ENCODE results near the gene PTPRT.

The PTPRT gene

DNA sequence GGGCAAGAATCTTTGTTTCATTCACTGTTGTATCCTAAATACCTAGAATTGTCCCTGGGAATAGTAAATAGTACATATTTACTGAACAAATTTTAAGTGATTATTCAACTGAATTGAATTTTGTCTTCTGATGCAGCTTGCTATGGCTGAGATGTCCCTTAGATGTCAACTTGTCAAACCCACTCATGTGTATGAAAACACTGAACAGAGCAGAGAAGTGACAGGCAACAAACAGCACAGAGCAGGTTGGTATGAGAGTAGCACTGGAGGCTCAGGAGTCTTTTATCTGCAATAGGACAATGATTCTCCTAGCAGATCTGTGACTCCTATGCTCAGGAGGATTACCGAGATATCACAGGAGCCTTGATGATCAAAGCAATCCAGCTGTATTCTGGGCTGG lies 1031.4 kb downstream of the PTPRT start:
- DNase-seq: no peak

DNA sequence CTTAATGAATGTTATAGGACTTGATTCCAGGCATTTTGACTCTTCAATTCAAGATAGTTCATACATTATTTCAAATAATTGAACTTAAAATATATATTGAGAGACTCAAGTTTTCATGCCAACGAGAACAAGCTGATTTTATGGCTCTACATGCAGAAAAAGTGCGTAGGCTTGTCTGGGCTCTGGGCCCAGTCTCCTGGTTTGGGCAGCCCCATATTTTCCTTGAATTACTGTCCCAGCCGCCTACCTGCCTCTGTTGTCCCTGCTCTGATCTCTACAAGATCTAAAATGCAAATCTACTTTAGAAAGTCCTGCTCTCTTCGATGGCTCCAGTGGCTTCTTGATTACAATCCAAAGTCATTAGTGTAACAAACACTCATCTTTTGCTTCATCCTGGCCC lies 1034.1 kb downstream of the PTPRT start:
- no peak for DNase-seq

DNA sequence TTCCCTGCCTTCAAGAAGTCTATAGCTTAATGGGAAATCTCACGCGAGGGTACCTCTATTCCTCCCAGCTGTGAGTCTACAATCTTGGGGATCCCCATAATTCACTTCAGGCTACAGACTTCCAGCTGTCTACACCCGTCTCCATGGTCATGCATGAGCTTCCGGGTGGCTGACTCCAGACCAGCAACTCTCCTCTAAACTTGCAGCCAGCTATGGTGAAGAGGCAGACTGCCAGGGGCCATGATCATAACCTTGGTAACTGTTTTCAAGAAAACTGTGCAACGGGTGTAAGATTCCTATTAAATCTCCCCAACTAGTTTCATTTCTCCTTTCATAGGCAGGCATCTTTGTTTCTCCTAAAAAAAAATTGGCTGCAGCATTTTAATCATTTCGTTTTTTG lies 1037.1 kb downstream of the PTPRT start:
- DNase-seq: no peak

DNA sequence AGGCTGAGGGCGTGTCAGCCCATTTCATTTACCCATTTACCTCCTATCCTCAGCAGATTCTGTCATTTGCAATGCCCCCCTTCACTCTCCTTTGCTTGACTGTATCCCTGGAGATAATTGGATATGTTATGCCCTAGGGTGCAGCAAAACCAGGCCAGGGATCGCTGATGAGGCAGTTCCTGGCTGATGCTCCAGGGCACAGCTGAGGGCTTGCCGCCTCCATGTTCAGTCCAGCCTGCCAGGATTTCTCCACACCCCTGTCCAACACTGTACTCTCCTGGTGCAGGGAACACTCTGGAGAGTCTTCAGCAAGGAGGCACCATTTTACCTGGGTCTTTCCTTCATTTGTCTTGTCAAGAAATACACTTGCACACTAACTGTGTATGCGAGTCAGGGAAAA lies 1039.5 kb downstream of the PTPRT start:
- DNase-seq: no peak

DNA sequence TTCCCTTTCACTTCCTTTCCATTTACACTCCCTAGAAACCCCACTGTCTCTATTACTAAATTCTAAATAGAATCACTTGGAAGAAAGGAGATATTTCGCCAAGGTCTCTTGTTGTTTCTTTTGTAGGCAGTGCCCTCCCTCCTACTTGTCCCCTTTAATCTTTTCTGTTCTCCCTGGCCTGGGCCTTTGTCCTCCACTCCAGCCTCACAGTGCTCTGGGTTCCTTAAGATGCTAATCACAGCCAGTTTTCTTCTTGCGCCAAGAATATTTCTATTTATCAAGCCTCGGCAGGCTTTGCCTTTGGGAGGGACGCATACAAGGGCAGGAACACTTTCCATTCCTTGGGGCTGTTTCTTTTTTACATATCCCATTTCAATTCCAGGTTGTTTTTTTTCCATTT lies 1051.0 kb downstream of the PTPRT start:
- DNase-seq: no peak

DNA sequence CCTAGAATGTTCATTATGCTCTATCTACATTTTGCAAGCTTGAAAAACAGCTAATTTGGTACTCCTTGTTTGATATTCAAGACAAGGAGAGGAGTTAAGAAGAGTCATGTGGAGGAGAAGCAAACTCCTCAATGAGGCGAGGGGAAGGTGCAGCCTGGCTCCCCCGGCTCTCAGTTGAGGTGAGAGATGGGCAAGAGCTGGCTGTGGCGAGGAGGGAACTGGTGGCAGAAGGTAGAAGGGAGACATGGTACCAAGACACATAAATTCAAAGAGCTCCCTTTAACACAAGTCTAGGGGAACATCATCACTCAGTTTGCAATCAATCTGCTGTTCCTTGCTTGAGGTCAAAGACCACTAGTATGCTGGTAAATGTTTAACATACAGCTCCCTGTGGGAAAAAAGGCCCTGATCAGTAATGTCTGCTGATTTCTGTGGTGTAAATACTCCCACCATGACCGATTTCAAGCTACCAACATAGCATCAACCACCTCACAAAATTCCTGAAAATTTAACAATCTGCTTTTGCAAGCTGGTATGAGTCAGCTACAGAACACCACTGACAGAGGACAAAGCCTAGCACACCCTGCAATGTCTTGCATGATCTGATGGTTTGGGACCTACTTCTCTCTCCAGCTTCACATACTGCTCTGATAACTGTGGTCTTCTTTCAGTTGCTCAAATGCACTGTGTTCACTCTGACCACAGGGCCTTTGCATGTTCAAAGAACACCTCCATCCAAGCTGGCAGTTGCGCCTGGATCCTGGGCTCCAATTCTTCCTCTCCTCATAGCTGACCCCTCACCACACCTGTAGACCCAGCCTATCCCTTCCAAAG lies 1055.2 kb downstream of the PTPRT start:
- DNase-seq: no peak

DNA sequence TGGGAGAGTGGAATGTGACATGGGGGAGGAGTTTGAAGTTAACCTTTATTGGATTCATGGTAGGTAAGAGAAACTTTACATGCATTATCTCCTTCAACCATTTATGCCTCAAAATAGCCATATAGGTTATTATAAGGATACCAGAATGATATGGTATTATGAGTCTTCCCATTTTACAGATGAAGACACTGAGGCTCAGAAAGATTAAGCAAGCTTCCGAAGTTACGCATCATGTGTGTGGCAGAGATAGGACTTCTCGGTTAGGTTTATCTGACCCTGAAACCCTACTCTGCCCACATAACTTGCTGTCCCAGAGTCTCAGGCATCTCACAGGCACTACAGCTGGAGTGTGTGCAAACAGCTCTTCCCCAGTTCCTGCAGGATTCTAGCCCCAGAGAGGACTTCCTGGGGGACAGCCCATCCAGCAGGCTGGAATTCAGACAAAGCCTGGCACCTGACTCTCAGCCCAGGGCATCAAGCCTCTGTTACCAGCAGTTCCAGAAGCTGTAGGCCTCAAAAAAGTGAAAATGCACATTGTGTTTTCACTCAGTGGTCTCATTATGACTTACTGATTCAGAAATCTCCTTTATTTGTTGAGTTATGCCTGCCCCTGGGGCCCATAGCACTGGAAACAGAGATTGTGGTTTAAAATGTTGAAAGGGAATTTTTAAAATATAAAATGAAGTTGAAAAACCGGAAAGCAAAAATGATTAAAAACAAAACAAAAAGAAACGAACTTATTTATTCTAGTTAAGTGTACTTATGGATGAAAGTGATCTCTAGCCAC lies 1058.7 kb downstream of the PTPRT start:
- no peak for DNase-seq

DNA sequence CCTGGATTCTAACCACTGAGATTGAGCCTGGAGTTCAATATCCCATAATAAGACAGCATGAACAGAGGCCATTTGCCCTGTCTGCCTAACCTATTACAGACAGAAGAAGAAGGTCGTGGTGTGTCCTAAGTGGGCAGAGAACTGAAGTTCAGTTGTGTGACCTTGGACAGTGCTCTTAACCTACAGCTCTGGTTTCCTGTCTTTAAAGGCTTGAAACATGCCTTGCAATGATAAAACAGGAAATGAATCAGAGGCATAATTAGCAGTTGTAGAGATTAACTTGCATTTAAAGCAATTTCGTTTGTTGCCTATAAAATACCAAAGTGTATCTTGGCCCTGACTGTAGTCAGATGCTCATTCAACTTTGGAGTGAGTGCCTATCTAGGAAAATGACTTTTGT lies 1064.3 kb downstream of the PTPRT start:
- no peak for DNase-seq

DNA sequence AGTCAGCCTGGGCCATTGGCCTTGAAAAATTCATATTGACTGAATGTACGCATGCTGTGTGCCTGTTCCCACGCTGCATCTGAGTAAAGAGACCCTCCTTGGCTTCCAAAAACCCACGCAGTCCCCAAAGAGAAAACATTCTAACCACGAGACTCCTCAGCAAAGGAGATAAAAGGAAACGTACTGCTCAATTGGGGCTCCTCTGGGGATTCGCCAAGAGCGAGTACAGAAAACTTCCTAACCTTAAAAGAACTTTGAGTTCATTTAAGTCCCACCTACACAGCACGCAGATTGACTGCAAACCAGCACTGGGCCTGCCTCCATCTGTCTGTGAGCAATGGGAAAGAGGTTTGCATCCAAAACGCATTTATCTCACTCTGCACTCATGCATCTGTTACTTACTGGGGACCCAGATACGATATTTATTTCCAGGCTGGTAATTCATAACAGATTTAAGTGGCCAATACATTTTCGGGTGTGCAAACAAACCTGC lies 1065.7 kb downstream of the PTPRT start:
- DNase-seq: no peak

DNA sequence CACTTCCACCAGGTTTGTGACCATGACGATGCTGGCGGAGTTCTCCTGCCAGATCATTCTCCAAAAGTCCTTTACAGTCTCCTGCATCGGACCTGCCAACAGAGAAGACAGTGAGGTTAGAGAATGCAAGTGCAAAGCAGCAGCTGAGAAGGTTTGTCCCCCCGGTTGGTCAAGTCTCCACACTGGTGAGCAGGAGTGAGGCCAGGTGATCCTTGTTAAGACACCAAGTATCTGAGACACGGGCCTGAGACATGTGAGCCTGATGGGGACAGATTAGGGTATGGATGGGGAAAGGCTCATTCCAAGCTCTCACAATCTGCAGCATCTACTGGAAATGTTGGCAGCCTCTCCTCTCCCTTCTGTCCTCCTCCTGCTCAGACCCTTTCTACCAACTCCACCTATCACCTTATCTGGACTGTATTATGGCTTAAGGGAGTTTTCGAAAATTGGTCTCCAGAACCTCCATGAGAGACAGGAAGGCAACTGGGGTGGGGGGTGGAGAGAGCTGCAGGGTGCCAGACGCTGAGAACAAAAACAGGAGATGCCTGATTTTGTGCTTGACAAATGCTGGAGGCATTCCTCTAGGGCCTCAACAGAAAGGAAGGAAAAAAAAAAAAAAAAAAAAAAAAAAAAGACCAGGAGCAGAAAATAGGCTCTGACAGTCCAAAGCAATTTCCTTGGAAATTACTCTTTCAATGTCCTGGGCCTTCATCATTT lies 1071.1 kb downstream of the PTPRT start:
- DNase-seq: no peak

DNA sequence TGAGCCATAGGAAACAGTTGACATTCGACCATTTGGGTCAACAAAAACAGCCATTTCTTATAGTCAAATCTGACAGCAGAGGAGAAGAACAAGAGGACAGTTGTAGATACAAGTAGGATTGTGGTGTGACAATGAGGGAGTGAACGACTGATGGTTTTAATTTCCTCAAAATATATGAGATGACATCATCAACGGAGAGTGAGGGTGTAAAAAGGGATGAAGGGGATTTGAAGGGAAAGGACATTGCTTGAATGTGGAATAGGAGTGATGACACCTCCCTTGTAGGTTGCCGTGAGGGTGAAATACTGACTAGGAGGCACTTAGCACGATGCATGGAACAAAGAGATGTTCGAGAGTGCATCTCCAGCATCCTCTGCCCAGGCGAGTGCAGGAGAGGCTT lies 1071.7 kb downstream of the PTPRT start:
- DNase-seq: no peak

DNA sequence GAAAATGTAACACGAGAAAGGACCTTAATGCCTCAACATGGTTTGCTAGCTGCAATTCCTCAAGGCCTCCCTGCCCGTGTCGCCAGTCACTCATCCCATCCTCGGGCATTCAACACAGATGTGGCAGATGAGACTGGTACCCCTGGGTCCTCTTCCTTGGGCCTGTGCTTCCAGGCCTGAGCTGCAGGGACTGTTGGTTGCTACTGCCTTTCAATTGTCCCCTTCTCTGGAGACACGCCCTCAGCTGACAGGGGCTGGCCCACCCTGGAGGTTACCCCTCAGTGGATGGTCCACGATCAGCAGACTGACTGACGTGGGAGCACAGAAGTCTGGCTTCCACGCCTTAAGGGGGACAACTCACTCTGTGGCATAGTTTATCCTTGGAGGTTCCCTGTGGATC lies 1076.5 kb downstream of the PTPRT start:
- no peak for DNase-seq

DNA sequence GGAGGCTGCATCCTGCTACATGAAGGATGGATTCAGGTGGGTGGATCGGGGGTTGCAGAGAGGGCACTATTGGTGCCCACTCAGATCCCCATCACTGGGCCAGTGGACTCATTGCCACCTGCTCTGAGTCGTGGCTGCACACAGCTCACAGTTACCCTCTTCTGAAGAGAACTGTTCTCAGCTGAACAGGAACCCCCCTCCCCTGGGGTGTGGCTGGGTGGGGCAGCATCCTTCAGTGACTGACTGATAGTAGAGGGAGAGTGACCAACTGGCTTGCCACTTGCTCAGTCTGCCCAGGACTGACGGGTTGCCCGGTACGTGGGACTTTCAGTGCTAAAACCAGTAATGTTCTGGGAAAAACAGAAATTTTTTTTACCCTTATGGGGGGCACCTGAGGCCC lies 1077.5 kb downstream of the PTPRT start:
- DNase-seq: no peak

DNA sequence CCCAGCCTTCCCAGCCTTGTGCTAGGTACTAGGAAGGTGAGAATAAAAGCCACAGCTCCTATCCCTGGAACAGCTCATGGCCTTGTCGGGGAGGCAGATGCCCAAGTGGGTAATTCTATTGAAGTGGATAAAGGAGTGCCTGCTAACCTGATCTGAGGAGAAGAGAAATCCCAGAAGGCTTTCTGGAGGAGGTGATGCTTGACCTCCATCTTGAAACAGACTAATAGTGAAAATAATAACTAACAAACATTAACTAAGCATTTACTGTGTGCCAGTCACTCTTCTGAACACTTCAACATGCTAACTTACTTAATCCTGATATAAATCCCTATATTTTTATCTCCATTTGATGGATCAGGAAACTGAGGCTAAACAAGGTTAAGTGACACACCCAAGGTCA lies 1078.4 kb downstream of the PTPRT start:
- DNase-seq: no peak

DNA sequence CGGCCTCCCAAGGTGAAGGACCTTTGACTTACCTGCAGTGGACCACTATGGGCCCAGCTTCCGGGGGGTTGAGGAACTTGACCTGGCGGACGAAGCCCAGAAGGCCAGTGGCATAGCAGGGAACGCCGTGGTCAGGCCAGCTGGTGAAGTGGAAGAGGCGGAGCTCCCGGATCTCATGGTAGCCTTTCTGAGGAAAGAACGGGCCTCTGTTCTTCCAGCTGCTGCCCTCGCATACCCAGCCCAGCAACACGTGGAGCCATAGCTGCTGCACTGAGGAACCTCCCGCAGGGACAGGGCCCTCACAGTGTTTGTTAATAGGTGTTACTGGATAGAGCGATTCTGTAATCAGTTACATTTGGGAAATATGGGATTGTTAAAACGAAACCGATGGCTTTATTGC lies 1079.4 kb downstream of the PTPRT start:
- no peak for DNase-seq

DNA sequence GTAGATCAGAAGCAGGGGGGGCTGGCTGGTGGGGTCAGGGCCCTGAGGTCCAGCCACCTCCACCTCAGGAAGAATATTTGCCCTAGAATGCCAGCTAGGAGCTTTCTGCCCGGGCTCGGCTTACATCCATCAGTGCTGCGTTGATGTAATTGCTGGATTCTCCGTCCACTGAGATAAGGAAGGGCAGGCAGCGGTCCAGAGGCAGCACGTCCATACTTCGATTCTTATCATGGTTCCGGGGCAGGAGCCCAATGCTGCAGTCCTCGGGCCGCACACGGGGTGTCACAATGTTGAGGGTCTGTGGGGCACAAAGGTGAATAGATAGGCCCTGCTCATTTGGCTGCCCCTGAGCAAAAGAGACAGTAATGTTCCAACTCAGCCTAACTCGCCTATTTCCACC lies 1087.7 kb downstream of the PTPRT start:
- DNase-seq: no peak

DNA sequence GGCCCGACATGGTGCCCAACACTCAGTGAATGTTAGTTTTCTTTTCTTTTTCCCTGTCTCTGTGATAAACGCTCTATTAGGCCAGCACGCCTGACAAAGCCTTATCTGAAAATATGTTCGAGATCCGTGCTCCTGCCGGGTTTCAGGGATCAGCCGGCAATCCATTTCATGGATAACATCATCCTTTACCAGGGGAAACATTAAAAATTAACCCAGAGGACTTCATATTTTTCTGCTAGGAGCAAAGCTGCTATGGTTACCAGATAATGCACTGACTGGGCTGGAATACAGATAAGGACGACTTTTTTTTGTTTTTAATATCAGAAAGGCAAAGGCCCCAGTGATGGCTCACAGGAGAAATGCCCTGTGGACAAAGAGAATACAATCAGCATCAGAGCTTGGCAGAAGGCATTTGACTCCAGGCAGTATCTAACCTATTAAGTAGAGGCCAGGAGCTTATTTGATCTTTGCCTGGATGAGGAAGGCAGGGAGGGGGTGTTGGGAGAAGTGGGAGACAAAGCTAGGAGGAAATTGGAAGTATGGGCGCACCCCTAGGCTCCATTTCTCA lies 1089.5 kb downstream of the PTPRT start:
- DNase-seq: no peak

DNA sequence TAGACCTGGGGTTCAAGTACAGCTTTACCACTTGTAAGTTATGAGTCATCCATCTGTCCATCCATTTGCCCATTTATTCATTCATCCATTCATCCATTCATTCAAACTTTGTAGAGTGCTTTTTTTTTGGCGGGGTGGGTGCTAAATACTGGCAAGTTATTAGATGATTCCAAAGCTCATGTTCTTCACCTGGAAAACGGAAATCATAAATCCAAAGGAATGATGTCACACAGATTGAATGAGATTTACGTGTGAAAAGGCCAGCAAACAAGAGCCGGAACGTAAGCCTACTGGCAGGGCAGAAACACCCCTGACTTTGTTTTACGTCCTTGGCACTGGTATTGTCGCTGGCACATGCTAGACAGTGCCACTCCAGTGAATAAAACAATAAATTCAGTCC lies 1090.6 kb downstream of the PTPRT start:
- peak; percentile 87 for DNase-seq

DNA sequence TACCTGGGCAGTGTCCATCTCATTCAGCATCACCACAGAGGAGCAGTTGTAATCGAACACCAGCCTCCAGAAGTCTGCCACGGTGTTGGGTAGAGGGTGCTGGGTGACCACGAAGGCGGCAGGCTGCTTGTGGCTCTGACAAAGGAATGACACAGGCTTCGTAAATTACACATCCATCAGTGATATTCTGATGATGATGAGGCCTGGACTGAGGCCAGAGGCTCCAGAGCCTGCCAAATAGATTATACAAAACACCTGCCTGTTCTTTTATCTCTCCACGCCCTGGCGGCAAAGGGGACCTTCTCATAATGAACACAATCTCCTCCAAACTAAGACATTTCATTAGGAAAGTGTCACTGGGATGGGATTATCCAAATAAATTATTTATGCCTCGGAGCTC lies 1091.3 kb downstream of the PTPRT start:
- peak; percentile 88 for DNase-seq

DNA sequence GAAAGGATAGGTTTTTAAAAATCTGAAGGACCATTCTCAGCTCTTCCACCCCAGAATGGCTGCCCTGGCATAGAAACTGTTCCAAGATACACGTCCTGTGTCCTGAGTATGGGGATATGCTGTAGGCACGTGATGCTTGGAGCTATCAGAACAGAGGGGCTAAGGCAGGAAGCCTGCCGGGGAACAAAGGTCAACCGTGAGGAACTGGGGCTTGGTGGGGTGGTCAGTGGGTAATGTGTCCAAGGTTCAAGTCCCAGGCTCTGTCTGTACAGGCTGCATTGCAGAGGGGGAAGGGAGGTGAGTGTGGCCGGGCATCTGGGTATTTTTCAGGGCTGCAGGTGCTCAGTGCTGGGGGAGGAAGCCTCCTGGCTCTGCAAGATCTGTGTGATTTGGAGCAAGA lies 1092.0 kb downstream of the PTPRT start:
- no peak for DNase-seq

DNA sequence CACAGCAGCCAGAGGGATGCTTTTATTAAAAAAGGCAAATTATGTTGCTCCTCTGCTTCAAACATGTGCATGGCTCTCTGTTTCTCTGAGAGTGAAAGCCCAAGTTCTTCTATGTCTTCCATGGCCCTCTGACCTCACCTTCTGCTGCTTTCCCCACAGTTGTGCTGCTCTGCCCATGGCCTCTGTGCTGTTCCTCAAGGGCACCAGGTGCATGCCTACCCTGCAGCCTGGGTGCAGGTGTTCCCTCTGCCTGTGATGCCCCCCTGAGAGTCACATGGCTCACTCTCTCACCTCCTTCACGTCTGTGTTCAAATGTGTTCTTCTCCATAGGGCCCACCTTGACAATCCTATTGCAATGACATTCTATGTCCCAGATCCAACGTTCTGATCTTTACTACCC lies 1094.5 kb downstream of the PTPRT start:
- DNase-seq: no peak

DNA sequence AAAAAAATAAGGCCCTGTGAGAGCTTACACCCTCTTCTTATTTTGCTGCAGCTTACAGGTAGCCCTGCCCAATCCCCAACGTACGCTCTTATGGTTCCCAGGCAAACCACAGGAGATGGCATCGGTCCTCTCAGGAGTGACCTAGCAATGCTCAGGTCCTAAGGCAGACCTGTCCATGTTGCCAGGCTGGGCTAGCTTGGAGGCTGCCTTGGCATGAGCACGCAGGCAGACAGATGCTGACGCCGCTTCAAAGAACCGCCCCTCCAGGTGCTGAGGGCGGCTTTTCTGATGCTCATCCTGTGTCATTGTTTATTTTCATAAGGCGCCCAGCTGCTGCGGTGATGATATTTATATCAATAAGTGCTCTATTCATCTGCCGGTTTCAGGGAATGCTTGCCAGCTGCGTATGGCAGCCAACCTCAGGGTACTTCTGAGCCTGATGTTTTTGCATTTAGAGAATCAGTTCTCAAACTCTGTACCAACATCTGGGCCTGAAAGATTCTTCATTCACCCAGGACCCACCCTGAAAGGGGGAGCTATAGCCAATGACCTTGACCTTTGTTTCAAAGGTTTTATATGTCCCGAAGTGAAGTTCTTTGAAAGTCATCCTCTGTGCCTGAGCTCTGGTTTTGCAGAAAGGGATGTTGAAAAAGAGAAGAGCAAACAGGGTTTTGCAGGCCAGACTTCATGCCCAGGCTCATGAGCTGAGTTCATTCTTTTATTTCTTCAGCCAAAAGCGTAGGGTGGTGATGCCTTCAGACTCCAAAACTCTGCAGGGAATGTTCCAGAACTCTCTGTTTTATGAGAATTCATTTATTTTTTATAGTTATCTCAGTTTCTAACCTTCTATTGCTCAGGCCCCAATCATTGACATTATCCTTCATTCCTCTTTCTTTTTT lies 1095.9 kb downstream of the PTPRT start:
- peak; percentile 97 for DNase-seq
